Aorta (tissue), 5 donors: ENCODE results near the gene SEMA3F. TPM values are rescaled to one million over a fixed set of nuclear protein-coding genes. Genes with fewer than 3 reads are reported as not detected.
"Not testable (repeated sequence)": the region's sequence is repeated elsewhere in the genome, so short reads cannot be mapped to it uniquely, and the experiment has no call there.

Experiments used
- ATAC-seq: fragments of 200-7000 bp; cut with Tn5 transposase; one replicate; pipeline ENCODE4 v1.9.1; 2022; ENCODE audit warnings: moderate library complexity; ENCODE audit not compliant: low FRiP score
- DNase-seq, 2 donors: peaks; one replicate each; pipeline ENCODE4 v3.0.0-alpha.2; 2020
- H3K27ac ChIP-seq, 2 donors: one replicate each; pipeline ENCODE4 v1.5.1; 2013; ENCODE audit warnings: low read length in 2 of 2, mild to moderate bottlenecking in 2 of 2, moderate library complexity in 2 of 2, control low read depth in 1 of 2, inconsistent platforms in 1 of 2, low read depth in 1 of 2
- H3K27me3 ChIP-seq, 2 donors: one replicate each; pipeline ENCODE4 v1.6.1; 2013; ENCODE audit warnings: control low read depth in 1 of 2, low read length in 1 of 2, mild to moderate bottlenecking in 1 of 2, moderate library complexity in 1 of 2; ENCODE audit not compliant: insufficient read depth in 2 of 2, control insufficient read depth in 1 of 2
- H3K36me3 ChIP-seq, 2 donors: one replicate each; pipeline ENCODE4 v1.6.1; 2013; ENCODE audit warnings: control low read depth in 1 of 2, low read length in 1 of 2, mild to moderate bottlenecking in 1 of 2; ENCODE audit not compliant: insufficient read depth in 2 of 2, control insufficient read depth in 1 of 2
- H3K4me1 ChIP-seq, 2 donors: one replicate each; pipeline ENCODE4 v1.6.1; 2013; ENCODE audit warnings: low read length in 2 of 2, control low read depth in 1 of 2, mild to moderate bottlenecking in 1 of 2, moderate library complexity in 1 of 2; ENCODE audit not compliant: insufficient read depth in 2 of 2, control insufficient read depth in 1 of 2
- H3K4me3 ChIP-seq, 2 donors: one replicate each; pipeline ENCODE4 v1.5.1; 2013; ENCODE audit warnings: low read length in 2 of 2, control low read depth in 1 of 2, mild to moderate bottlenecking in 1 of 2
- H3K9me3 ChIP-seq: one replicate; pipeline ENCODE4 v1.6.1; 2013; ENCODE audit warnings: mild to moderate bottlenecking, low read length; ENCODE audit not compliant: control insufficient read depth
- WGBS, 2 donors: extraction: QIAGEN DNeasy Blood & Tissue Kit; methylation state at CpG; one replicate each; pipeline ENCODE4 v1.1.7; 2013; 5-methylcytosine and 5-hydroxymethylcytosine counted together
- intact Hi-C, 2 donors: fragments of 100-400 bp; cut with DNase I; formaldehyde crosslinking; loops; one replicate each; pipeline versions ENCODE4 v1.14.2 to v1.15.0; 2022
- polyA plus RNA-seq, 2 donors: library from polyadenylated mRNA; stranded (reverse); fragments of 200-250 nt; gene quantifications; one replicate each; pipeline ENCODE4 v1.2.3, GENCODE V29; 2013
- total RNA-seq, 2 donors: library from RNA; stranded (reverse); fragmentation: NEBNext Ultra II Directional; extraction: Animal tissue kit (Norgen Biotek cat#: 25700); gene quantifications; one replicate each; pipeline ENCODE4 v1.2.1, GENCODE V29; 2021
- donor health status: healthy with polysubstance abuse.
- donor health status: Bipolar disorder and iron deficiency.
- donor health status: DM: no; HTN: no; CAD: no.
- donor health status: DM: no; HTN: no; CAD: no.
- donor health status: DM: yes; HTN: yes; CAD: no.

Gene SEMA3F
- total and polyA plus RNA-seq, 4 donors = 10.3 to 40.3 (median 28.3) TPM

DNA sequence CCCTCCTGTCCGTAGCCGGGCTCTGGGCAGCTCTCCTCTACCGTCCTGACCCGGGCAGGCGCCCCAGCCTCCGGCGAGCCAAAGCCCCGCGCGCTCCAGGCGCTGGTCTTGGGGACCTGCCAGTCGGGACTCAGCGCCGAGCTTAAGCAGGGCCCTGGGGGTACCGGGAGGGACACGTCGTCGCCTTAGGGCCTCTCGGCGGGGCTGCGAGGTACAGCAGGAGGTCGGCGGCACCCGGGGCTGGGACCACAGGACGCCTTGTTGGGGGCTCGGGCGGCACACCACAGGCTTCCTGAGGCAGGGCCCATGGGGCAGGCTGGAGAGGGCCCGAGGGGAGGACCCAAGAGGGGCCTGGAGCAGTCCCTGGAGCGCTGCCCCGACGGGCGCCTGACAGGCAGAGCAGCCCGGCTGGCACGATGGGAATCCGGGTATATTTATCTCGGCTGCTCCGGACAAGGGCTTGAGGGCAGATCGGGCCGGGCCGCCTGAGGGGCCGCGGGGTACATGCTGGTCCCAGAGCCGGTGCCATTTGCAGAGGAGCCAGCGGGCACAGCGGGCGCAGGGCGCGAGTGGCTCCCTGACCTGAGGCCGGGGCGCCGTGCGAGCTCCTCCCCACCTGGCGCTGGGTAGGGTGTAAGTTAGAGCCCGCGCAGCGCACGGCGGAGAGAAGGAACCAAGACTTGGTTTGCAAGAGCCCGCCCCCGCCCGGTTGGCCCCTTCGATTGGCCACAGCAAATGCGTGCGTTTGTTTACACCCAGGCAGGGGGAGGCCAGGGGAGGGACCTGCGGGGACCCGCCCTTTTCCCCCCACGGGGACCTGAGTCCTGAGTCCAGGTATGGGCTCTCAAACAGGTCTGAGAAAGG is 50.5 kb downstream of the SEMA3F start:
- ATAC-seq = peak; percentile 19
- H3K9me3 ChIP-seq = no peaks in the 10 kb centered on the region
- H3K27ac ChIP-seq = no peak overlapping the region
- H3K4me1 ChIP-seq = no peaks in the 10 kb centered on the region
- no peaks in the 10 kb centered on the region for H3K27me3 ChIP-seq
- H3K36me3 ChIP-seq = no peaks in the 10 kb centered on the region
- H3K4me3 ChIP-seq = peak overlapping the region in 1 of 2 donors; percentile 6
- no peak for DNase-seq
- intact Hi-C loops = no loop called here
- WGBS, 2 donors = 2 to 3% methylated on average over 65 to 67 of the region's 67 CpGs

DNA sequence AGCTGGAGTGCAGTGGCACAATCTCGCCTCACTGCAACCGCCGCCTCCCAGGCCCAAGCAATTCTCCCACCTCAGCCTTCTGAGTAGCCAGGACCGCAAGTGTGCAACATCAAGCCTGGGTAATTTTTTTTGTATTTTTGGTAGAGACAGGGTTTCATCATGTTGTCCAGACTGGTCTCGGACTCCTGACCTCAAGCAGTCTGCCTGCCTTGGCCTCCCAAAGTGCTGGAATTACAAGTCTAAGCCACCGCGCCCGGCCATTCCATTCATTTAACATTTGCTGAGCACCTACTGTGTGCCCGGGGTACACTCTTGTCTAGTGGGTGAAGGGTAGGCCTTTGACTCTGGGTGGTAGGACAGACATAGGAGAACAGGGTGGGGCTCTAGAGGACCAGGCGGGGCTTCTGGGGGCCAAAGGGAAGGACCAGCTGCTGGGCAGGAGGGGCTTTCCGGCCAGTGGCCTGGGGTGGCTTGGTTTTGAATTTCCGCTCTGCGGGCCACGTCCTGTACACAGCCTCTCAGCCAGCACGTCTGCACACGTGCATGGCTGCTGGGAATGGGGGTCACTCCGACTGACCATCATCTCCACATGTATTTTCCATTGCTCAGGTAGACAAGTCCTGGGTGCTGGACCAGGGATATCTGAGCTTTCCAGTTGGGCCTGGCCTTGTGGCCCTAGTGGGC is 52.4 kb downstream of the SEMA3F start:
- intact Hi-C loops = no loop called here
- no peak overlapping the region for H3K27ac ChIP-seq
- DNase-seq (no peak), ATAC-seq (no peak)
- H3K36me3 ChIP-seq = no peaks in the 10 kb centered on the region
- no peaks in the 10 kb centered on the region for H3K9me3 ChIP-seq
- no peaks in the 10 kb centered on the region for H3K4me1 ChIP-seq
- no peaks in the 10 kb centered on the region for H3K27me3 ChIP-seq
- WGBS, 2 donors = 95 to 97% methylated on average over 17 of the region's 17 CpGs
- H3K4me3 ChIP-seq = no peak overlapping the region

DNA sequence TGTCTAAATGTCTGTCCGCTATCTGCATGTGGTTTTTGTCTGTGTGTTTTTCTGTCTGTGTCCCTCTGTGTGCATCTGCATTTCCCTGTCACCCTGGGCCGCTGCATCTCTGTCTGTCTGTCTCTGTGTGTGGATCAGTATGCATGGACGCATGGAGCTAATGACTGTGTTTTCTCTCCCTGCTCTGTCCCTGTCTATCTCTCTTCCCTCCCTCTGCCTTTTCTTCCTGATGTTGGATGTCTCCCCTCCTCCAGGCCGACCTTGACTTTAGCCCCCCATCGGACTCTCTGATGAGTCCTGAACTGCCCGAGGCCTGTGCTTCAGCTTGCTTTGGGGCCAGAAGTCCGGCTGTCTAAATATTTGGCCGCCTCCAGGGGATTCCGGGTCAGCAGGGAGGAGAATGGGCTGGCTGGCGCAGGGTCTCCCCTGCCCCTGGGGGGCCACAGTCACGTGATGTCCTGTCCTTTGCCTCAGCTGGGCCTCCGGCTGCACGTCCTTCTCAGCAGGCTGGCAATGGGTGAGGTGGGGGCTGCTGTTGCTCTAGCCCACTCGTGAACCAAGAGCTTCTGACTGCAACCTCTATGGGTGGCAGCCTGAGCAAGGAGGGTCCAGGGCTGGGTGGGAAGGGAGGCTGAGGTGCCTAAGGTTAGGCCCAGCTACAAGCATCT is 53.7 kb downstream of the SEMA3F start:
- Histone ChIP-seq H3K9me3 (no peaks in the 10 kb centered on the region), H3K36me3 (no peaks in the 10 kb centered on the region), H3K4me1 (no peaks in the 10 kb centered on the region), H3K4me3 (no peak overlapping the region), H3K27me3 (no peaks in the 10 kb centered on the region), H3K27ac (no peak overlapping the region)
- intact Hi-C loops = no loop called here
- WGBS, 2 donors = 83 to 85% methylated on average over 14 of the region's 14 CpGs
- DNase-seq (no peak), ATAC-seq (no peak)

DNA sequence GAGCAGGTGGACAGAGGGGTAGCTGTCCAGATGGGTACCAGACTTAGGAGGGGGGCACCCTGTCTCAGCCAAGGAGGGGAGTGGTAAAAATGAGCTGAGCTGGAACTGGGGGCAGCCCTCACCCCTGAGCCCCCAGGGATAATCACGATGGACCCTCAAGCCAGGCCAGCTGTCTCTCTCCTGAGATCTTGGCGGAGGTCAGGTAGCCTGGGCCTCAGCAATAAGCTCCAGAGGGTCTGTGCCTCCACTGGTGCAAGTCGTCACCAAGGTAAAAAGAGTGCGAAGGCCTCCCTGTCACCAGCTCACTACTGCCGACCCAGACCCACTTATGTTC is 55.0 kb downstream of the SEMA3F start:
- 92 to 93% methylated on average over 5 of the region's 5 CpGs for WGBS, 2 donors
- DNase-seq (no peak), ATAC-seq (no peak)
- no peak overlapping the region for H3K4me3 ChIP-seq
- no peaks in the 10 kb centered on the region for H3K27me3 ChIP-seq
- no peak overlapping the region for H3K27ac ChIP-seq
- no peaks in the 10 kb centered on the region for H3K9me3 ChIP-seq
- intact Hi-C loops = no loop called here
- H3K4me1 ChIP-seq = no peaks in the 10 kb centered on the region
- no peaks in the 10 kb centered on the region for H3K36me3 ChIP-seq

DNA sequence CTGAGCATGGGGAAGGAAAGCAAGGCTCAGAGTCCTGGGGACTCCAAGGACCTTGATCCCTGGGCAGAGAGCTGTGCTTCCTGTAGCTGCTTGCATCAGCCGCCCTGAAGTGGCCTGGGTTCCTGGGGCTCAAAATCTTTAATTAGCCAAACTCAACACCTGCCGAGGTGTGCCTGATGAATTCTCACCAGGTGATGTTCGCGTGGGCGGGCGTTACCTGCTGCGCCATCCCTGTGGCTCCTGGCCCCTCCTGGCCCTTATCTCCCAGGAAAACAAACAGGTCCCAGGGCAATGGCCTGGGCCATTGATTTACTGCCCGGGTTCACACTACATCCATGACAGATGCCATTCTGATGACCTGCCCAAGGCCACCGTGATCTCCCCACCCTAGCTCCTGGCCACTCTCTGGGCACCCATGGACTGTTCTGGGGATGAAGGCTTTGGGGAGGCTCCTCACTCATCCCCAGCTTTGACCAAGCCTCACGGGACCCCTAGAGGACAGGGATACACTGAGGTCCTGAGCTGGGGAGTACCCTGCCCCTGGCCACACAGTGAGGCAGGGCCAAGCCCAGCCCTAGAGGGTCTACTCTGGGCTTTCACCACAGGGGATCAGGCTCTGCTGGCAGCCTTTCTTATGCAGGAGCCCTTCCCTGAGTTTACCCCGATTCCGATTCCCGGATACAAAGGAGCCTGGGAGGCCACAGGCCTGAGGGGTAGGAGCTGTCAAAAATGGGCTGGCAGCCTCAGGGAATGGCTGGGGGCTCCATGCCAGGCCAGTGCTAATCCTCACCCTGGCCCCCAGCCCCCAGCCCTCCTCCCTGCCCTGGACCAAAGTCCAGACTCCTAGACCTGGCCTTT is 55.6 kb downstream of the SEMA3F start:
- no peaks in the 10 kb centered on the region for H3K9me3 ChIP-seq
- H3K36me3 ChIP-seq = no peaks in the 10 kb centered on the region
- no peak for ATAC-seq
- no peak overlapping the region for H3K4me3 ChIP-seq
- H3K27ac ChIP-seq = no peak overlapping the region
- no peaks in the 10 kb centered on the region for H3K4me1 ChIP-seq
- no peak for DNase-seq
- H3K27me3 ChIP-seq = no peaks in the 10 kb centered on the region
- WGBS, 2 donors = 87 to 89% methylated on average over 13 of the region's 13 CpGs
- intact Hi-C loops = no loop called here

DNA sequence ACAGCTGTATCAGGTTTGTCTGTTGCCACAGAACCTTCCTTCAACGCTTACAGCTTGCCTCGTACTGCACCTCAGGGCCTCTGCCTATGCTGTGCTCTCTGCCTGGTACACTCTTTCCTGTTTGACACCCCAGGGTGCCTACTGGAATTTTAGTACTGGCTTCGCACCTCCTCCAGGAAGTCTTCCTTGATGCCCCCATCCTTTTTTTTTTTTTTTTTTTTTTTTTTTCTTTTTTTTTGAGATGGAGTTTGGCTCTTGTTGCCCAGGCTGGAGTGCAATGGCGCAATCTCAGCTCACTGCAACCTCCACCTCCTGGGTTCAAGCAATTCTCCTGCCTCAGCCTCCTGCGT is 56.2 kb downstream of the SEMA3F start:
- H3K9me3 ChIP-seq, H3K4me1 ChIP-seq, ATAC-seq, DNase-seq, intact Hi-C loops, H3K4me3 ChIP-seq, H3K27ac ChIP-seq, H3K27me3 ChIP-seq, H3K36me3 ChIP-seq: not testable (repeated sequence)
- 97 to 98% methylated on average over 5 of the region's 5 CpGs for WGBS, 2 donors

DNA sequence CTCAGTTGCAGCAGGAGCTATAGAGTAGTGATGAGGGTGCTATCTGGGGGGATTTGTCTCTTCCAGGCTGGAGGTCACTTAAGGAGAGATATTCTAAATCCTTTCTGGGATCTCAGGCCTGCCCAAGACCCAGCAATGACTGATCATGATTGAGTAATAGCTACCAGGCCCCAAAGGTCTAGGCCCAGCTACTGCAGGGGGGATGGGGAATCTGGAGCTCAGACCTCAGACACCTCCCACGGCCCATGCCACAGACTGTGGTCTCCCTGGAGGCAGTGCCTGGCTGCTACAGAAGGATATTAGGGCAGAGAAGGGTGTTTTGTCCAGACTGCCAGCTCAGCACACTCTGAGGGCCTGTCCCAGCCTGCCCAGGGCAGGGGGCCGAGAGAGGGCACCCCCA is 56.8 kb downstream of the SEMA3F start:
- intact Hi-C loops = no loop called here
- 88 to 89% methylated on average over 2 of the region's 2 CpGs for WGBS, 2 donors

DNA sequence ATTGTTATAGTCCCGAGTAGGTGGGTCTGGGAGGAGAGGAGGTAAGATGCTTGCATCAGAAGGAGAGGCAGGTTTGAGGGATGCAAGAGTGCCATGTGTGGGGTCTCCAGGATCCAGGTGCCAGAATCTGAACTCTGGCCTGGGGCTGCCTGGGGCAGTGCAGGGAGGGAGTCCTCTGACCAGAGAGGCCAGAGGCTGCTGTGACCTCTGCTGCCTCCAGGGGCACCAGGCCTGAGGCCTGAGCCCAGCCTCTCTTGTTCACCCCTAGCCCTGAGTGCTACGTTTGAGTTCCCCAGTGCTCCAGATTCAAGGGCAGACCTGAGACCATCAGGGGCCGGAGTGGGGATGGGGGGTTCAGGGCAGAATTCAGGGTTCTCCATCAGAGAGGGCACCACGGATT is 57.4 kb downstream of the SEMA3F start:
- Histone ChIP-seq H3K27me3 (no peaks in the 10 kb centered on the region), H3K27ac (no peak overlapping the region), H3K9me3 (no peaks in the 10 kb centered on the region), H3K36me3 (no peaks in the 10 kb centered on the region), H3K4me3 (no peak overlapping the region), H3K4me1 (no peaks in the 10 kb centered on the region)
- 88 to 89% methylated on average over 4 of the region's 4 CpGs for WGBS, 2 donors
- intact Hi-C loops = no loop called here
- ATAC-seq (no peak), DNase-seq (no peak)

More for the DNA sequence above, 56.8 kb downstream of the SEMA3F start:
- no peaks in the 10 kb centered on the region for H3K9me3 ChIP-seq
- ATAC-seq (no peak), DNase-seq (no peak)
- H3K27me3 ChIP-seq = no peaks in the 10 kb centered on the region
- H3K4me1 ChIP-seq = no peaks in the 10 kb centered on the region
- H3K4me3 ChIP-seq = no peak overlapping the region
- H3K27ac ChIP-seq = no peak overlapping the region
- no peaks in the 10 kb centered on the region for H3K36me3 ChIP-seq
